Activated CD4-positive, alpha-beta T cell treated with anti-CD3 and anti-CD28 coated beads, Interleukin-10, Interleukin-2, amounts not matched to agents 100 ng/mL and 50 ng/mL, durations not matched to agents 16 hours and 8 hours (primary cell): ENCODE measurements around the gene NUP50.
A peak's percentile ranks its signal among the peaks of the same experiment; 100 is the strongest.

ENCODE experiments used
- DNase-seq: peaks from one replicate; pipeline ENCODE4 v3.0.0-alpha.2; 2020

NUP50 gene

GRCh38 chr22:45163451-45164269 lies at the start of gene NUP50:
NUP50 (plus strand) TSS chr22:45163925; CDS start chr22:45168178, 4,253 bp downstream.
- DNase-seq = peak; percentile 98

- no peak for DNase-seq
Measured at GRCh38 chr22:45120440-45120839, 43.3 kb upstream of the NUP50 start.

GRCh38 chr22:45120931-45121330 lies 42.8 kb upstream of the NUP50 start:
- DNase-seq = no peak

- DNase-seq = no peak
Measured at GRCh38 chr22:45124176-45124847, 39.4 kb upstream of the NUP50 start.

GRCh38 chr22:45125188-45125587 lies 38.5 kb upstream of the NUP50 start:
- no peak for DNase-seq

GRCh38 chr22:45127866-45128265 lies 35.9 kb upstream of the NUP50 start:
- no peak for DNase-seq

GRCh38 chr22:45129703-45130524 lies 33.8 kb upstream of the NUP50 start:
- peak; percentile 73 for DNase-seq

GRCh38 chr22:45130891-45131290 lies 32.8 kb upstream of the NUP50 start:
- no peak for DNase-seq

GRCh38 chr22:45131749-45132148 lies 32.0 kb upstream of the NUP50 start:
- DNase-seq = no peak

- DNase-seq = no peak
Measured at GRCh38 chr22:45134313-45134712, 29.4 kb upstream of the NUP50 start.

- DNase-seq = no peak
Measured at GRCh38 chr22:45136594-45136993, 27.1 kb upstream of the NUP50 start.

GRCh38 chr22:45139693-45140092 lies 24.0 kb upstream of the NUP50 start:
- DNase-seq = no peak

- DNase-seq = no peak
Measured at GRCh38 chr22:45142376-45142775, 21.3 kb upstream of the NUP50 start.

GRCh38 chr22:45144916-45145315 lies 18.8 kb upstream of the NUP50 start:
- DNase-seq = no peak

GRCh38 chr22:45149671-45150070 lies 14.1 kb upstream of the NUP50 start:
- DNase-seq = no peak

- no peak for DNase-seq
Measured at GRCh38 chr22:45150139-45150538, 13.6 kb upstream of the NUP50 start.

GRCh38 chr22:45151503-45151902 lies 12.2 kb upstream of the NUP50 start:
- no peak for DNase-seq

GRCh38 chr22:45154383-45154782 lies 9.3 kb upstream of the NUP50 start:
- DNase-seq = no peak

GRCh38 chr22:45155050-45155840 lies 8.5 kb upstream of the NUP50 start:
- no peak for DNase-seq

- no peak for DNase-seq
Measured at GRCh38 chr22:45157907-45158306, 5.8 kb upstream of the NUP50 start.

GRCh38 chr22:45159652-45160462 lies 3.9 kb upstream of the NUP50 start:
- DNase-seq = no peak

GRCh38 chr22:45162531-45162930 lies 1.2 kb upstream of the NUP50 start:
- no peak for DNase-seq
